ENCODE measurements around the gene PDZD2.

DNA sequence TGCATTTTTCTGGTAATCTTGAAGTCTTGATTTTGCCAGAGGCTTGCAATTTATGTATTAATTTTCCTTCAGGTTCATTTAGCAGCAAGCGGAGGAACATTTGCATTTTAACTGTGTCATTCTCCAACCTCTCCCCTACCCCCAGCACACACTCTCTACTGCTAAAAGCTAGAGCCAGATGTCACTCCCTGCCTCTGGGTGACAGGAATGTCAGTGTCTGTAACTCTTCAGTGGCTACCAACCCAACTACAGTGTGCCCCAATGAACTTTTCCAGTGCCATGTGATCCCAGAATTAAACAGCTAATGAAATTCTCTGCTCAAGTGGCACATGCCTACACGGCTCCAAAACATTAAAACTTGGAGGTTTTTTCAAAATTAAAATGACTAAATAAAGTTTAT lies 274.9 kb downstream of the PDZD2 start:
- TF ChIP-seq, protein P1, sequence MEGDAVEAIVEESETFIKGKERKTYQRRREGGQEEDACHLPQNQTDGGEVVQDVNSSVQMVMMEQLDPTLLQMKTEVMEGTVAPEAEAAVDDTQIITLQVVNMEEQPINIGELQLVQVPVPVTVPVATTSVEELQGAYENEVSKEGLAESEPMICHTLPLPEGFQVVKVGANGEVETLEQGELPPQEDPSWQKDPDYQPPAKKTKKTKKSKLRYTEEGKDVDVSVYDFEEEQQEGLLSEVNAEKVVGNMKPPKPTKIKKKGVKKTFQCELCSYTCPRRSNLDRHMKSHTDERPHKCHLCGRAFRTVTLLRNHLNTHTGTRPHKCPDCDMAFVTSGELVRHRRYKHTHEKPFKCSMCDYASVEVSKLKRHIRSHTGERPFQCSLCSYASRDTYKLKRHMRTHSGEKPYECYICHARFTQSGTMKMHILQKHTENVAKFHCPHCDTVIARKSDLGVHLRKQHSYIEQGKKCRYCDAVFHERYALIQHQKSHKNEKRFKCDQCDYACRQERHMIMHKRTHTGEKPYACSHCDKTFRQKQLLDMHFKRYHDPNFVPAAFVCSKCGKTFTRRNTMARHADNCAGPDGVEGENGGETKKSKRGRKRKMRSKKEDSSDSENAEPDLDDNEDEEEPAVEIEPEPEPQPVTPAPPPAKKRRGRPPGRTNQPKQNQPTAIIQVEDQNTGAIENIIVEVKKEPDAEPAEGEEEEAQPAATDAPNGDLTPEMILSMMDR (IDR thresholded peaks at IDR 0.05) = no peak
- TF ChIP-seq ZFX (IDR thresholded peaks at IDR 0.05; ENCODE audit: borderline replicate concordance) = no peak

Measured in 22Rv1 (cell line).